A549 (cell line): Measurements from ENCODE around the gene PLCH2. TPM values are rescaled to one million over a fixed set of nuclear protein-coding genes. Genes with fewer than 3 reads are reported as not detected.

Source experiments
- ATAC-seq, 2 experiments: fragments of 200-7000 bp in 1 of 2; fragments of >200 bp in 1 of 2; cut with Nextera tagmentation in 1 of 2; cut with Tn5 transposase in 1 of 2; 3 replicates each; pipeline versions ENCODE4 v1.8.0 to v1.9.1; 2018 to 2020; ENCODE audit warnings: mild to moderate bottlenecking in 1 of 2, moderate library complexity in 1 of 2
- CTCF ChIA-PET: fragments of 300-600 bp; sonication (Branson Sonifier 250); formaldehyde crosslinking; extraction: SDS; loops from one replicate; lab custom pipeline; 2021; ENCODE audit warnings: antibody characterized with exemption, inconsistent platforms; lab: Yijun Ruan, JAX
- POLR2A ChIA-PET: fragments of 350-600 bp; formaldehyde crosslinking; extraction: SDS; loops from one replicate; lab custom pipeline; 2021; ENCODE audit warnings: antibody characterized with exemption, inconsistent platforms; lab: Yijun Ruan, JAX
- DNase-seq, 2 experiments: peaks; one replicate each; pipeline versions ENCODE4 v3.0.0 to v3.0.0-alpha.2; 2011 to 2016; ENCODE audit warnings: low read depth in 1 of 2, low spot score in 1 of 2
- FAIRE-seq: peaks from 2 replicates; lab custom pipeline; 2011; peaks lifted over from hg19 to GRCh38; lab: Jason Lieb, UNC
- H3K27ac ChIP-seq, 2 experiments: fragments of >200 bp; sonication (Bioruptor Twin); formaldehyde crosslinking; 3 replicates each; pipeline ENCODE4 v1.5.1; 2016 to 2017
- H3K4me1 ChIP-seq: fragments of >200 bp; sonication (Bioruptor Twin); formaldehyde crosslinking; 3 replicates; pipeline ENCODE4 v1.6.1; 2016
- H3K4me2 ChIP-seq: fragments of >200 bp; sonication (Bioruptor Twin); formaldehyde crosslinking; 3 replicates; pipeline ENCODE4 v1.6.1; 2016
- H3K4me3 ChIP-seq: fragments of >200 bp; sonication (Bioruptor Twin); formaldehyde crosslinking; 3 replicates; pipeline ENCODE4 v1.5.1; 2016
- H3K9me3 ChIP-seq: fragments of >200 bp; sonication (Bioruptor Twin); formaldehyde crosslinking; 3 replicates; pipeline ENCODE4 v1.6.1; 2016
- CBX8 ChIP-seq: fragments of 200-600 bp; sonication (generic); IDR thresholded peaks from 2 replicates; pipeline ENCODE4 v1.6.1; 2016
- CHD2 ChIP-seq: fragments of 150-350 bp; IDR thresholded peaks from 2 replicates; pipeline ENCODE4 v1.6.1; 2014; ENCODE audit warnings: low read length; ENCODE audit not compliant: partially characterized antibody
- CHD4 ChIP-seq: fragments of 200-600 bp; sonication (generic); IDR thresholded peaks from 2 replicates; pipeline ENCODE4 v1.6.1; 2016; ENCODE audit warnings: antibody characterized with exemption, mild to moderate bottlenecking, borderline replicate concordance
- EHF ChIP-seq: fragments of 250-450 bp; sonication (Bioruptor Pico); IDR thresholded peaks from 2 replicates; pipeline ENCODE4 v1.5.0; 2020; ENCODE audit warnings: mild to moderate bottlenecking
- EHMT2 ChIP-seq: fragments of 200-600 bp; sonication (generic); IDR thresholded peaks from 2 replicates; pipeline ENCODE4 v1.6.1; 2016; ENCODE audit warnings: antibody characterized with exemption, low read depth, mild to moderate bottlenecking, moderate library complexity
- EP300 ChIP-seq, 2 experiments: fragments of >200 bp; sonication (Bioruptor Twin); formaldehyde crosslinking; IDR thresholded peaks; 2 replicates in 1 of 2; 3 replicates in 1 of 2; pipeline ENCODE4 v1.6.1; 2016 to 2017
- FOSL2 ChIP-seq, 2 experiments: fragments of 450-650 bp in 1 of 2; fragments of >200 bp in 1 of 2; sonication (Bioruptor Twin) in 1 of 2; formaldehyde crosslinking; IDR thresholded peaks; 2 replicates each; pipeline versions ENCODE4 v1.5.0 to v1.6.1; 2016 to 2020; ENCODE audit warnings: mild to moderate bottlenecking in 1 of 2, moderate library complexity in 1 of 2
- FOXS1 ChIP-seq: fragments of 250-450 bp; sonication (Bioruptor Pico); IDR thresholded peaks from 2 replicates; pipeline ENCODE4 v1.5.0; 2020; ENCODE audit warnings: mild to moderate bottlenecking, moderate library complexity
- GATA3 ChIP-seq: IDR thresholded peaks from 2 replicates; pipeline ENCODE4 v1.6.1; 2012; ENCODE audit warnings: borderline replicate concordance
- HEYL ChIP-seq: fragments of 250-450 bp; sonication (Bioruptor Pico); IDR thresholded peaks from 2 replicates; pipeline ENCODE4 v1.8.0; 2021; ENCODE audit warnings: mild to moderate bottlenecking, moderate library complexity
- HOXB13 ChIP-seq: fragments of 250-450 bp; sonication (Bioruptor Pico); IDR thresholded peaks from 2 replicates; pipeline ENCODE4 v1.5.0; 2020; ENCODE audit warnings: low read depth, mild to moderate bottlenecking, moderate library complexity
- JUN ChIP-seq, 2 experiments: fragments of >200 bp; sonication (Bioruptor Twin); formaldehyde crosslinking; IDR thresholded peaks; 2 replicates in 1 of 2; 3 replicates in 1 of 2; pipeline ENCODE4 v1.6.1; 2016 to 2017
- KDM1A ChIP-seq: fragments of 200-600 bp; sonication (generic); IDR thresholded peaks from 2 replicates; pipeline ENCODE4 v1.6.1; 2016; ENCODE audit warnings: low read depth, mild to moderate bottlenecking
- KDM5A ChIP-seq: fragments of 200-600 bp; sonication (generic); IDR thresholded peaks from 2 replicates; pipeline ENCODE4 v1.6.1; 2016; ENCODE audit warnings: antibody characterized with exemption, mild to moderate bottlenecking
- MAZ ChIP-seq: fragments of 150-350 bp; IDR thresholded peaks from 2 replicates; pipeline ENCODE4 v1.6.1; 2014; ENCODE audit warnings: antibody characterized with exemption, low read depth, low read length, borderline replicate concordance
- MYC ChIP-seq: IDR thresholded peaks from 2 replicates; pipeline ENCODE4 v1.6.1; 2012; ENCODE audit warnings: mild to moderate bottlenecking, inconsistent platforms, low read length, improper control_type of control experiment, borderline replicate concordance
- NPAS2 ChIP-seq: fragments of 250-450 bp; sonication (Bioruptor Pico); IDR thresholded peaks from 2 replicates; pipeline ENCODE4 v1.8.0; 2022; ENCODE audit warnings: mild to moderate bottlenecking, moderate library complexity, borderline replicate concordance
- NR3C1 ChIP-seq: fragments of >200 bp; sonication (Bioruptor Twin); formaldehyde crosslinking; IDR thresholded peaks from 3 replicates; pipeline ENCODE4 v1.6.1; 2017
- PHF8 ChIP-seq: fragments of 200-600 bp; sonication (generic); IDR thresholded peaks from 2 replicates; pipeline ENCODE4 v1.6.1; 2016; ENCODE audit warnings: low read depth, mild to moderate bottlenecking, antibody characterized with exemption, moderate library complexity, borderline replicate concordance
- POLR2AphosphoS2 ChIP-seq: conservative IDR thresholded peaks from 2 replicates; pipeline ENCODE4 v1.6.1; 2012; ENCODE audit warnings: low read length, improper control_type of control experiment, inconsistent platforms
- RARB ChIP-seq: fragments of 250-450 bp; sonication (Bioruptor Pico); IDR thresholded peaks from 2 replicates; pipeline ENCODE4 v1.8.0; 2021; ENCODE audit warnings: mild to moderate bottlenecking, moderate library complexity
- RCOR1 ChIP-seq: fragments of 150-350 bp; IDR thresholded peaks from 2 replicates; pipeline ENCODE4 v1.6.1; 2014; ENCODE audit warnings: antibody characterized with exemption, low read length, low read depth
- RFX5 ChIP-seq: fragments of 450-650 bp; IDR thresholded peaks from 2 replicates; pipeline ENCODE4 v1.7.1; 2014; ENCODE audit warnings: antibody characterized with exemption, mild to moderate bottlenecking, moderate library complexity
- TFCP2L1 ChIP-seq: fragments of 250-450 bp; sonication (Bioruptor Pico); IDR thresholded peaks from 2 replicates; pipeline ENCODE4 v1.5.0; 2021; ENCODE audit warnings: mild to moderate bottlenecking
- TP53 ChIP-seq: fragments of 250-450 bp; sonication (Bioruptor Pico); IDR thresholded peaks from 2 replicates; pipeline ENCODE4 v1.5.0; 2021; ENCODE audit warnings: mild to moderate bottlenecking, moderate library complexity
- ZC3H11A ChIP-seq: fragments of 450-650 bp; IDR thresholded peaks from 2 replicates; pipeline ENCODE4 v1.6.1; 2014; ENCODE audit warnings: antibody characterized with exemption, mild to moderate bottlenecking
- ZNF302 ChIP-seq: fragments of 250-450 bp; sonication (Bioruptor Pico); IDR thresholded peaks from 2 replicates; pipeline ENCODE4 v1.9.0; 2021; ENCODE audit warnings: inconsistent platforms, mild to moderate bottlenecking, moderate library complexity
- ZSCAN20 ChIP-seq: fragments of 250-450 bp; sonication (Bioruptor Pico); IDR thresholded peaks from 2 replicates; pipeline ENCODE4 v1.8.0; 2022; ENCODE audit warnings: mild to moderate bottlenecking, moderate library complexity
- WGBS: methylation state at CpG from one replicate; pipeline ENCODE4 v1.1.6; 2017; ENCODE audit errors: missing lambda C conversion rate; 5-methylcytosine and 5-hydroxymethylcytosine counted together
- polyA plus RNA-seq, 4 experiments: library from polyadenylated mRNA; depleted of rRNA in 3 of 4; stranded (reverse); fragments of >200 nt; fragmentation: RNase III in 1 of 4; extraction: RNeasy Plus Mini Kit Qiagen cat#74134 plus additional on column Dnase treatment in 1 of 4; gene quantifications; 2 replicates in 3 of 4; 3 replicates in 1 of 4; pipeline ENCODE4 v1.2.3, GENCODE V29; 2011 to 2017
- TF ChIP-seq, protein P1 (sequence below): fragments of 150-350 bp; IDR thresholded peaks from 2 replicates; pipeline ENCODE4 v1.6.1; 2014; ENCODE audit warnings: low read depth, mild to moderate bottlenecking, low read length
- TF ChIP-seq, protein P2 (sequence below): IDR thresholded peaks from 2 replicates; pipeline ENCODE4 v1.6.1; 2012
- TF ChIP-seq, protein P3 (sequence below): fragments of >200 bp; sonication (Bioruptor Twin); formaldehyde crosslinking; IDR thresholded peaks from 3 replicates; pipeline ENCODE4 v1.5.1; 2016
- TF ChIP-seq, protein P4 (sequence below): IDR thresholded peaks from 2 replicates; pipeline ENCODE4 v1.6.1; 2012; ENCODE audit warnings: low read depth, borderline replicate concordance
- TF ChIP-seq, protein P5 (sequence below): fragments of 450-650 bp; IDR thresholded peaks from 2 replicates; pipeline ENCODE4 v1.6.1; 2014; ENCODE audit warnings: antibody characterized with exemption

PLCH2 gene
- polyA plus RNA-seq, 2 of the 4 experiments (the other 2 are of a cell fraction): 0.10 to 0.18 TPM

DNA sequence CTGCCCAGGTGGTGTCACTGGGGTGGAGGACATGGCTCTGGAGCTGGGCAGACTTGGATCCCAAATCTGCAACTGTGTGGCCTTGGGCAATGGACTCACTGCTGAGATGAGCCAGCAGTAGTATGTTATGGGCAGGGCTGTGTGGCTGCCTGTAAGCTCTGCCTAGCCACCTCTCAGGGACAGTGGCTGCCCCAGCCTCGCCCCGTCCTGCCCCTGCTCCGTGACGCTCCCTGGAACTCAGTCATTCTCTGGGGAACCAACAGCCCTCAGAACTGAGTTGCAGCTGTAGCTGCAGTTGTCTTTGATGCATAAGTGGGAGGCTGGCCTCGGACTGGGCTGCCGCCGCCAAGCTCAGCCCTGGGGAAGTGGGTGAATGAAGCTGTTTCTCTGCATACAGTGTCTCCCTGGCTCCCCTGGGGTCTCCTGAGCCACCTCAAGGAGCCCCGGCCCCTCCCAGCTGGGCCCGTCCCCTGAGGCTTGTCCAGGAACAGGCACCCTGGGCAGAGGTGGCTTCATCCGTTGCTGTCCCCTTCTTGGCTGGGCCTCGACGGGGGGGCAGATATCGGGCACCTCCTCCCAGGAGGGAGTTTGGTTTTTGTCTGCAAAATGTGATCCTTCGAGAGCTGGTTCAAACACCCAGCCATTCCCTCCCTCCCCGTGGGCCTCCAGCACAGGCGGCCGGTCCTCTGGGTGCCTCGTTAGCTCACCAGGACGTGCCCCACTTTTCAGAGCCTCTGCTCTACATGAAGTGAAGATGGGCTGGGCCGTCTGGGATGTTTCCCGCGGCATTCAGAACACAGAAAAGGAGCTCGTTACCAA, 26.2 kb upstream of the PLCH2 start:
- no peak overlapping the region for H3K4me3 ChIP-seq
- H3K4me2 ChIP-seq: 0 out of 3 replicates have a peak overlapping the region, but pooled peaks have one; percentile 0
- no peak for FAIRE-seq
- DNase-seq: no peak
- ATAC-seq: peak in 1 of 2 experiments; percentile 2; a peak in 1 of 6 replicates
- H3K9me3 ChIP-seq: no peaks in the 10 kb centered on the region
- peaks cover 75% of the 10 kb centered on the region for H3K4me1 ChIP-seq
- POLR2A ChIA-PET: no interaction called here
- peak overlapping the region; percentile 73 to 90 for H3K27ac ChIP-seq
- WGBS: 44% methylated on average over 14 of the region's 23 CpGs
- CTCF ChIA-PET: interaction anchor here (0.7 to 2.9 kb wide), 5 partner anchors 20 to 100 kb away, joined by 3 to 10 read pairs (median 3); no protein-coding TSS in a partner anchor
- TF ChIP-seq HEYL (CRISPR knock-in tag) (no peak), PHF8 (no peak), RCOR1 (no peak), CHD4 (no peak), KDM1A (no peak), EP300 (IDR thresholded peaks at IDR 0.05) (no peak), CHD2 (no peak), GATA3 (no peak), JUN (IDR thresholded peaks at IDR 0.05) (no peak), KDM5A (no peak), HOXB13 (no peak), EHMT2 (no peak)
- TF ChIP-seq, protein P1, sequence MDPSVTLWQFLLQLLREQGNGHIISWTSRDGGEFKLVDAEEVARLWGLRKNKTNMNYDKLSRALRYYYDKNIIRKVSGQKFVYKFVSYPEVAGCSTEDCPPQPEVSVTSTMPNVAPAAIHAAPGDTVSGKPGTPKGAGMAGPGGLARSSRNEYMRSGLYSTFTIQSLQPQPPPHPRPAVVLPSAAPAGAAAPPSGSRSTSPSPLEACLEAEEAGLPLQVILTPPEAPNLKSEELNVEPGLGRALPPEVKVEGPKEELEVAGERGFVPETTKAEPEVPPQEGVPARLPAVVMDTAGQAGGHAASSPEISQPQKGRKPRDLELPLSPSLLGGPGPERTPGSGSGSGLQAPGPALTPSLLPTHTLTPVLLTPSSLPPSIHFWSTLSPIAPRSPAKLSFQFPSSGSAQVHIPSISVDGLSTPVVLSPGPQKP: no peak

DNA sequence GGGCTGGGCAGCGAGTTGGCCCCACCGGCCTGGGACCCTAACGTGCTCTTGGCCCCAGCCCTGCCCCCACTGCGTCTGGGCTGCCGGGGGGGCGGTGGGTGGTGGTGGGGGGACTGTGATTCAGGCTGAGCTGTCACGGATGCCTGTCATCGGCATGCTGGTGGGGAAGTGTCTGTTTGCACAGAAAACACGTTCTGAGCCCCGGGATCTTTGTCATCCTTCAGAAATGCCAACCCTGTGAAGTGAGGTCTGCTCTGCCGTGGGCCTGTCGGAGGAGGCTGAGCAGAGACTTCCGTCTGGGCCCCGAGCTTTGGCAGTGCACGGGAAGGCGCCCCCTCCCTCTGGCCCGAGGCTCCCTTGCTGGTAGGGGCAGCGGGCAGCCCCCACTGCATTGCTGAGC, 24.3 kb upstream of the PLCH2 start:
- ChIA-PET CTCF (interaction anchor here (1.0 to 1.9 kb wide), 5 partner anchors 8 to 96 kb away, joined by 3 to 7 read pairs (median 3); no protein-coding TSS in a partner anchor), POLR2A (no interaction called here)
- peak overlapping the region; percentile 20; the same call in 1 of the 3 replicates for H3K4me3 ChIP-seq
- 0% methylated on average over 1 of the region's 18 CpGs for WGBS
- no peak for FAIRE-seq
- peak; percentile 68 to 78 for ATAC-seq
- DNase-seq: peak; percentile 81 to 82
- no peaks in the 10 kb centered on the region for H3K9me3 ChIP-seq
- H3K4me2 ChIP-seq: peak overlapping the region; percentile 79
- H3K4me1 ChIP-seq: peaks cover 68% of the 10 kb centered on the region
- H3K27ac ChIP-seq: peak overlapping the region; percentile 90 to 91
- TF ChIP-seq ZNF302 (CRISPR knock-in tag): no peak
- no peak for TF ChIP-seq FOXS1 (CRISPR knock-in tag)
- TF ChIP-seq EP300 (IDR thresholded peaks at IDR 0.05): peak; percentile 66 to 73; a peak in 3 of 5 replicates
- TF ChIP-seq NR3C1: no peak
- TF ChIP-seq RARB (CRISPR knock-in tag): no peak
- TF ChIP-seq TP53: no peak
- no peak for TF ChIP-seq NPAS2 (CRISPR knock-in tag)
- TF ChIP-seq CHD2: no peak
- TF ChIP-seq, protein P2, sequence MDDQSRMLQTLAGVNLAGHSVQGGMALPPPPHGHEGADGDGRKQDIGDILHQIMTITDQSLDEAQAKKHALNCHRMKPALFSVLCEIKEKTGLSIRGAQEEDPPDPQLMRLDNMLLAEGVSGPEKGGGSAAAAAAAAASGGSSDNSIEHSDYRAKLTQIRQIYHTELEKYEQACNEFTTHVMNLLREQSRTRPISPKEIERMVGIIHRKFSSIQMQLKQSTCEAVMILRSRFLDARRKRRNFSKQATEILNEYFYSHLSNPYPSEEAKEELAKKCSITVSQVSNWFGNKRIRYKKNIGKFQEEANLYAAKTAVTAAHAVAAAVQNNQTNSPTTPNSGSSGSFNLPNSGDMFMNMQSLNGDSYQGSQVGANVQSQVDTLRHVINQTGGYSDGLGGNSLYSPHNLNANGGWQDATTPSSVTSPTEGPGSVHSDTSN: peak; percentile 73
- TF ChIP-seq, protein P3, sequence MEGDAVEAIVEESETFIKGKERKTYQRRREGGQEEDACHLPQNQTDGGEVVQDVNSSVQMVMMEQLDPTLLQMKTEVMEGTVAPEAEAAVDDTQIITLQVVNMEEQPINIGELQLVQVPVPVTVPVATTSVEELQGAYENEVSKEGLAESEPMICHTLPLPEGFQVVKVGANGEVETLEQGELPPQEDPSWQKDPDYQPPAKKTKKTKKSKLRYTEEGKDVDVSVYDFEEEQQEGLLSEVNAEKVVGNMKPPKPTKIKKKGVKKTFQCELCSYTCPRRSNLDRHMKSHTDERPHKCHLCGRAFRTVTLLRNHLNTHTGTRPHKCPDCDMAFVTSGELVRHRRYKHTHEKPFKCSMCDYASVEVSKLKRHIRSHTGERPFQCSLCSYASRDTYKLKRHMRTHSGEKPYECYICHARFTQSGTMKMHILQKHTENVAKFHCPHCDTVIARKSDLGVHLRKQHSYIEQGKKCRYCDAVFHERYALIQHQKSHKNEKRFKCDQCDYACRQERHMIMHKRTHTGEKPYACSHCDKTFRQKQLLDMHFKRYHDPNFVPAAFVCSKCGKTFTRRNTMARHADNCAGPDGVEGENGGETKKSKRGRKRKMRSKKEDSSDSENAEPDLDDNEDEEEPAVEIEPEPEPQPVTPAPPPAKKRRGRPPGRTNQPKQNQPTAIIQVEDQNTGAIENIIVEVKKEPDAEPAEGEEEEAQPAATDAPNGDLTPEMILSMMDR: no peak
- no peak for TF ChIP-seq RFX5
- TF ChIP-seq, protein P4, sequence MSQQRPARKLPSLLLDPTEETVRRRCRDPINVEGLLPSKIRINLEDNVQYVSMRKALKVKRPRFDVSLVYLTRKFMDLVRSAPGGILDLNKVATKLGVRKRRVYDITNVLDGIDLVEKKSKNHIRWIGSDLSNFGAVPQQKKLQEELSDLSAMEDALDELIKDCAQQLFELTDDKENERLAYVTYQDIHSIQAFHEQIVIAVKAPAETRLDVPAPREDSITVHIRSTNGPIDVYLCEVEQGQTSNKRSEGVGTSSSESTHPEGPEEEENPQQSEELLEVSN: peak; percentile 35; the same call in 1 of the 2 replicates
- TF ChIP-seq CBX8: no peak
- TF ChIP-seq POLR2AphosphoS2: no peak
- no peak for TF ChIP-seq TFCP2L1 (CRISPR knock-in tag)
- TF ChIP-seq ZSCAN20 (CRISPR knock-in tag): no peak
- no peak for TF ChIP-seq MYC
- TF ChIP-seq JUN (IDR thresholded peaks at IDR 0.05): peak; percentile 33 to 74; a peak in 3 of 5 replicates
- TF ChIP-seq EHF (CRISPR knock-in tag): no peak
- no peak for TF ChIP-seq MAZ
- TF ChIP-seq, protein P5, sequence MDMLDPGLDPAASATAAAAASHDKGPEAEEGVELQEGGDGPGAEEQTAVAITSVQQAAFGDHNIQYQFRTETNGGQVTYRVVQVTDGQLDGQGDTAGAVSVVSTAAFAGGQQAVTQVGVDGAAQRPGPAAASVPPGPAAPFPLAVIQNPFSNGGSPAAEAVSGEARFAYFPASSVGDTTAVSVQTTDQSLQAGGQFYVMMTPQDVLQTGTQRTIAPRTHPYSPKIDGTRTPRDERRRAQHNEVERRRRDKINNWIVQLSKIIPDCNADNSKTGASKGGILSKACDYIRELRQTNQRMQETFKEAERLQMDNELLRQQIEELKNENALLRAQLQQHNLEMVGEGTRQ: no peak
- peak; percentile 88 for TF ChIP-seq FOSL2 (IDR thresholded peaks at IDR 0.05)
- TF ChIP-seq FOSL2 (CRISPR knock-in tag; IDR thresholded peaks at IDR 0.05): peak; percentile 63
- TF ChIP-seq ZC3H11A: no peak
